Measurements from ENCODE around the gene ADPRH.

ADPRH gene

GRCh38 chr3:119579366-119580066 lies at the start of gene ADPRH:
Gene ADPRH, plus strand, starts transcription at chr3:119579492. Its CDS starts 2,678 bp downstream, at chr3:119582170.
- peaks cover 15% of the 10 kb centered on the region for H3K4me1 ChIP-seq (ENCODE audit: control insufficient read depth, insufficient read depth, low read length, unreplicated experiment)
- H3K27ac ChIP-seq (ENCODE audit: low read depth, low read length) = peak within 1 kb of the TSS; percentile 46
- H2AFZ ChIP-seq (ENCODE audit: low read length, unreplicated experiment) = peak within 1 kb of the TSS; percentile 92

DNA sequence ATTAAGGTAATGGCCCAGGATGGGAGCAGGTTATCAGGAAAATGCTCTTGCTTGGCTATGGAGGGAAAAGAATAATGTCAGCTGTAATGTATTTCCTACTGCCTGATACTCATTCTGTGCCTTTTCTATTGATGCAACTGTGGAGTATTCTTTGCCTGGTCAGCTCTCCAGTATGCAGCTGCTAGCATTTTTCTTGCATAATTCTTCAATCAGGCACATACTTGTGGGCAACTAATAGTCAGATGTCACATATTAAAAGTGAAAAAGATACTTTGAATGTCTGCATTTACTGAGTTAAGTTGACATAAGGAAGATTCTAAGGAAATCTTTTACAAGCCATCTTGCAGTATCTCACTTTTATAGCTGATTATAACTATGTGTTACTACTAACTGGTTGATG lies 49.4 kb upstream of the ADPRH start:
- Histone ChIP-seq H2AFZ (ENCODE audit: low read length, unreplicated experiment) (no peak overlapping the region), H3K4me3 (ENCODE audit: low read depth, low read length) (no peak overlapping the region), H3K79me2 (ENCODE audit: control insufficient read depth, insufficient read depth, low read length, unreplicated experiment) (no peaks in the 10 kb centered on the region), H3K4me1 (ENCODE audit: control insufficient read depth, insufficient read depth, low read length, unreplicated experiment) (no peaks in the 10 kb centered on the region), H3K36me3 (ENCODE audit: insufficient read depth, low read length) (0 out of 2 replicates have a peak, but pooled peaks cover 3% of the 10 kb centered on the region), H3K27me3 (ENCODE audit: insufficient read depth, low read length) (no peaks in the 10 kb centered on the region), H3K27ac (ENCODE audit: low read depth, low read length) (no peak overlapping the region)

More at GRCh38 chr3:119579366-119580066, at the start of gene ADPRH:
- peak within 1 kb of the TSS; percentile 84 for H3K4me3 ChIP-seq (ENCODE audit: low read depth, low read length)
- no peaks in the 10 kb centered on the region for H3K79me2 ChIP-seq (ENCODE audit: control insufficient read depth, insufficient read depth, low read length, unreplicated experiment)
- no peaks in the 10 kb centered on the region for H3K27me3 ChIP-seq (ENCODE audit: insufficient read depth, low read length)
- no peaks in the 10 kb centered on the region for H3K36me3 ChIP-seq (ENCODE audit: insufficient read depth, low read length)

DNA sequence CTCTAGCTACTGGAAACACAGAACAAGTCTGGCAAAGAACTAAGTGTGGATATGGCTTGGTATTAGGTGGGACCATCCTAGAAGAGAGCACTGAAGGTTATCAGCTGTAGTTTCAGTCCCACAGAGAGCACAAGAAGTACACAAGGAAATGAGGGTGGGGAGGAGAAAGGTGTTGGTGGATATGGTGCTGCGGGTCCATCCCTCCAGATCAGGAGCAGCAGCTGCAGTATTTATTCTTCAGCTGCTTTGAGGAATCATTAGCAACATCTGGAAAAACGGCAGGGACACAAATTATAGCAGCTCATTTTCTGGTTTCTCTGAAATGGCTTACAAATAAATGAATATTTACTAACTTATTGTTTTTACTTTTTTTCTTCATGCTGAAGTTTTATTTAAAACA lies 48.8 kb upstream of the ADPRH start:
- no peak overlapping the region for H3K27ac ChIP-seq (ENCODE audit: low read depth, low read length)
- H3K4me1 ChIP-seq (ENCODE audit: control insufficient read depth, insufficient read depth, low read length, unreplicated experiment) = no peaks in the 10 kb centered on the region
- no peaks in the 10 kb centered on the region for H3K27me3 ChIP-seq (ENCODE audit: insufficient read depth, low read length)
- H3K36me3 ChIP-seq (ENCODE audit: insufficient read depth, low read length) = no peaks in the 10 kb centered on the region
- no peak overlapping the region for H2AFZ ChIP-seq (ENCODE audit: low read length, unreplicated experiment)
- H3K79me2 ChIP-seq (ENCODE audit: control insufficient read depth, insufficient read depth, low read length, unreplicated experiment) = no peaks in the 10 kb centered on the region
- no peak overlapping the region for H3K4me3 ChIP-seq (ENCODE audit: low read depth, low read length)

DNA sequence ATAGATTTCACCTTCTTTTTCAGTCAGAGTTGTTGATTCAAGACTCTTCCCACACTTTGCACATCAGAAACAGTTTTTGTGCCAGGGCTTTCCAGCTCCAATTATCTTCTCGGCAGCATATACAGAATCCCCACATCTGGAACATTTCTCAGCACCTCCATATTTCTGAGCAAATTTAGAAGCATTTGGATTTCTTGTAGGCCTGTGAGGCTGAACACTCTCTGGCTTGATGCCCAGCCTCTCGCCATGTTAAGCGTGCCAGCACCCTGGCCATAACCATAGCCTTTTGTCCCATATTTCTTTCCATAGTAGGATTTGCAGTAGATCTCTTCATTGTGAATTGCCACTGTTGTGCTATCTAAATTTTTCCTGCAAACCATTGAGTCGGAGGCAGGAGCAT lies 48.1 kb upstream of the ADPRH start:
- H3K27ac ChIP-seq (ENCODE audit: low read depth, low read length) = no peak overlapping the region
- no peaks in the 10 kb centered on the region for H3K27me3 ChIP-seq (ENCODE audit: insufficient read depth, low read length)
- no peaks in the 10 kb centered on the region for H3K36me3 ChIP-seq (ENCODE audit: insufficient read depth, low read length)
- no peaks in the 10 kb centered on the region for H3K4me1 ChIP-seq (ENCODE audit: control insufficient read depth, insufficient read depth, low read length, unreplicated experiment)
- no peaks in the 10 kb centered on the region for H3K79me2 ChIP-seq (ENCODE audit: control insufficient read depth, insufficient read depth, low read length, unreplicated experiment)
- H3K4me3 ChIP-seq (ENCODE audit: low read depth, low read length) = no peak overlapping the region
- H2AFZ ChIP-seq (ENCODE audit: low read length, unreplicated experiment) = no peak overlapping the region

DNA sequence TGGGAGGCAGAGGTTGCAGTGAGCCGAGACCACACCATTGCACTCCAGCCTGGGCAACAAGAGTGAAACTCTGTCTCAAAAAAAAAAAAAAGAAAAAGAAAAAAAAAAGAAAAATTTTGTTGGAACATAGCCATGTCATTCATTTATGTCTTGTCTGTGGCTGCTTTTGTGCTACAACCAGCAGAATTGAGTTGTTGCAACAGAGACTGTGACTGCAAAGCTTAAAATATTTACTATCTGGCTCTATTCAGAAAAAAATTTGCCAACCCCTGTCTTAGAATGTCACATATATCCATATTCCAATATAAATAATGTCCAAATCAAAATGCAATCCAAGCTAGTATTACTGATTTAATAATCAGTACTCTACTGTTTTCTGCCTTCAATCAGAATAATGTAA lies 45.0 kb upstream of the ADPRH start:
- Histone ChIP-seq H3K4me3 (ENCODE audit: low read depth, low read length) (no peak overlapping the region), H3K79me2 (ENCODE audit: control insufficient read depth, insufficient read depth, low read length, unreplicated experiment) (no peaks in the 10 kb centered on the region), H3K4me1 (ENCODE audit: control insufficient read depth, insufficient read depth, low read length, unreplicated experiment) (no peaks in the 10 kb centered on the region), H3K27me3 (ENCODE audit: insufficient read depth, low read length) (no peaks in the 10 kb centered on the region), H3K36me3 (ENCODE audit: insufficient read depth, low read length) (no peaks in the 10 kb centered on the region), H2AFZ (ENCODE audit: low read length, unreplicated experiment) (no peak overlapping the region), H3K27ac (ENCODE audit: low read depth, low read length) (no peak overlapping the region)

DNA sequence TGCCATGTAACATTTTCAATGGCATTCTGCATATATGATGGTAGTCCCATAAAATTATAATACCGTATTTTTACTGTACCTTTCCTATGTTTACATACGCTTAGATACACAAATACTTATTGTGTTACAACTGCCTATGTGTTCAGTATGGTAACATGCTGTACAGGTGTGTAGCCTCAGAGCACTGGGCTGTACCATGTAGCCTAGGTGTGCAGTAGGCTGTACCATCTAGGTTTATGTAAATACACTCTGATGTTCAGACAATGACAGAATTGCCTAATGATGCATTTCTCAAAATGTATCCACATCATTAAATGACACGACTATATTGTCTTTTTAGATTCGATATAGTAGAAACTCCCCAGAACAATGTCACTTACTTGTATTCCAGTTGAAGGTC lies 42.5 kb upstream of the ADPRH start:
- H3K36me3 ChIP-seq (ENCODE audit: insufficient read depth, low read length) = no peaks in the 10 kb centered on the region
- no peak overlapping the region for H2AFZ ChIP-seq (ENCODE audit: low read length, unreplicated experiment)
- no peaks in the 10 kb centered on the region for H3K4me1 ChIP-seq (ENCODE audit: control insufficient read depth, insufficient read depth, low read length, unreplicated experiment)
- H3K27ac ChIP-seq (ENCODE audit: low read depth, low read length) = no peak overlapping the region
- H3K79me2 ChIP-seq (ENCODE audit: control insufficient read depth, insufficient read depth, low read length, unreplicated experiment) = no peaks in the 10 kb centered on the region
- peaks cover 3% of the 10 kb centered on the region; the same call in 1 of the 2 replicates for H3K27me3 ChIP-seq (ENCODE audit: insufficient read depth, low read length)
- no peak overlapping the region for H3K4me3 ChIP-seq (ENCODE audit: low read depth, low read length)

DNA sequence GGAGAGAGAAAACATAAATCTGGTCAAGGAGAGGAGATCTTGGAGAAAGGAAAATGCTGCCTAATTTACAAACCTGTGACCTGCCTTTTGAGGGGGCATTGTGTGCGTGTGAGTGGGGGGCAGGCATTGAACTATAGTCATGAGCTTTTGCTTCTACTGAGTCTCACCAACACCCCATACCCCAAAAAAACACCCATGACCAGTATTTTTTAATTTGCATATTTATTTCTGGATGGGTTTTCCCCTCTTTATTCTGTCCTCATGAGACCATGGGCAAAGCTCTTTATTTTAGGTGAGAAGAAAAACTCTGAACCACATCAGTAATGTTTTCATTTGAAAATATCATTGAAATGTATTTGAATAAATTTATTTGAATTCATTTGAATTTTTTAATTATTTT lies 40.5 kb upstream of the ADPRH start:
- no peaks in the 10 kb centered on the region for H3K4me1 ChIP-seq (ENCODE audit: control insufficient read depth, insufficient read depth, low read length, unreplicated experiment)
- H2AFZ ChIP-seq (ENCODE audit: low read length, unreplicated experiment) = no peak overlapping the region
- no peaks in the 10 kb centered on the region for H3K36me3 ChIP-seq (ENCODE audit: insufficient read depth, low read length)
- no peak overlapping the region for H3K4me3 ChIP-seq (ENCODE audit: low read depth, low read length)
- no peak overlapping the region for H3K27ac ChIP-seq (ENCODE audit: low read depth, low read length)
- H3K79me2 ChIP-seq (ENCODE audit: control insufficient read depth, insufficient read depth, low read length, unreplicated experiment) = no peaks in the 10 kb centered on the region
- H3K27me3 ChIP-seq (ENCODE audit: insufficient read depth, low read length) = peaks cover 3% of the 10 kb centered on the region; the same call in 1 of the 2 replicates

DNA sequence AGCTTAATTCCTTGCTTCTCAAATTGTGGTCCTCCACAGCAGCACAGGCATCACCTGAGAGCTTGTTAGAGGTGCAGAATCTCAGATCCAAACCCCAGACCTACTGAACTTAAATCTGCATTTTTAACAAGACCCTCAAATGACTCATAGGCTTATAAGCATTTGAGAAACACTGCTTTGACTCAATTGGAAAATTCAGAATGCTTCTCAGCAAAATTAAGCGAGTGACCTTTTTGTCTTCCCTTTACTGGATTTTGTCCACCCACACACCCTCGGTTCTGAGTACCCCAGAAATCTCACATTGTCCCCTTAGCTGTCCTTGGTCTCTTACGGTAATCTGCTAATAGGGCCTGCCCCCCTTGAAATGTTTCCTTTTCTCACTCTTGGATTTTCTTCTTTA lies 37.7 kb upstream of the ADPRH start:
- Histone ChIP-seq H3K4me1 (ENCODE audit: control insufficient read depth, insufficient read depth, low read length, unreplicated experiment) (no peaks in the 10 kb centered on the region), H3K36me3 (ENCODE audit: insufficient read depth, low read length) (no peaks in the 10 kb centered on the region), H3K79me2 (ENCODE audit: control insufficient read depth, insufficient read depth, low read length, unreplicated experiment) (no peaks in the 10 kb centered on the region), H2AFZ (ENCODE audit: low read length, unreplicated experiment) (no peak overlapping the region), H3K27ac (ENCODE audit: low read depth, low read length) (no peak overlapping the region), H3K27me3 (ENCODE audit: insufficient read depth, low read length) (peaks cover 3% of the 10 kb centered on the region; the same call in 1 of the 2 replicates), H3K4me3 (ENCODE audit: low read depth, low read length) (no peak overlapping the region)

GRCh38 chr3:119542168-119542767 lies 37.0 kb upstream of the ADPRH start:
- Histone ChIP-seq H3K27ac (ENCODE audit: low read depth, low read length) (no peak overlapping the region), H2AFZ (ENCODE audit: low read length, unreplicated experiment) (no peak overlapping the region), H3K79me2 (ENCODE audit: control insufficient read depth, insufficient read depth, low read length, unreplicated experiment) (no peaks in the 10 kb centered on the region), H3K27me3 (ENCODE audit: insufficient read depth, low read length) (peaks cover 3% of the 10 kb centered on the region; the same call in 1 of the 2 replicates), H3K4me1 (ENCODE audit: control insufficient read depth, insufficient read depth, low read length, unreplicated experiment) (no peaks in the 10 kb centered on the region), H3K36me3 (ENCODE audit: insufficient read depth, low read length) (no peaks in the 10 kb centered on the region), H3K4me3 (ENCODE audit: low read depth, low read length) (no peak overlapping the region)

DNA sequence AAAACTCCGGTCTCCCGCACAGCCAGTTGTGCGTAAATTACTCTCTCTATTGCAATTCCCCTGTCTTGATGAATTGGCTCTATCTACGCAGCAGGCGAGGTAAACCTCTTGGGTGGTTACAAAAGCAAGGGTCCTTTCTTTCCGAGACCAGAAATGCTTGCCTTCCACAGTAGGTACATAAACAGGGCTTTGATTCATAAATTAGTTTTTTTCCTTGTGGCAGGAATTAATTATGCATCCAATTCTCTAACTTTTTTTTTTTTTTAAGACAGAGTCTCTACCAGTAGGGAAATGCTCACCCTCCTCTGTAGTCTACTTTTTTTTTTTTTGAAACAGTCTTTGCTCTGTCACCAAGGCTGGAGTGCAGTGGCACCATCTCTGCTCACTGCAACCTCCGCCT lies 36.1 kb upstream of the ADPRH start:
- Histone ChIP-seq H3K4me1 (ENCODE audit: control insufficient read depth, insufficient read depth, low read length, unreplicated experiment) (no peaks in the 10 kb centered on the region), H3K27me3 (ENCODE audit: insufficient read depth, low read length) (peaks cover 3% of the 10 kb centered on the region; the same call in 1 of the 2 replicates), H2AFZ (ENCODE audit: low read length, unreplicated experiment) (no peak overlapping the region), H3K4me3 (ENCODE audit: low read depth, low read length) (no peak overlapping the region), H3K79me2 (ENCODE audit: control insufficient read depth, insufficient read depth, low read length, unreplicated experiment) (no peaks in the 10 kb centered on the region), H3K36me3 (ENCODE audit: insufficient read depth, low read length) (no peaks in the 10 kb centered on the region), H3K27ac (ENCODE audit: low read depth, low read length) (no peak overlapping the region)

DNA sequence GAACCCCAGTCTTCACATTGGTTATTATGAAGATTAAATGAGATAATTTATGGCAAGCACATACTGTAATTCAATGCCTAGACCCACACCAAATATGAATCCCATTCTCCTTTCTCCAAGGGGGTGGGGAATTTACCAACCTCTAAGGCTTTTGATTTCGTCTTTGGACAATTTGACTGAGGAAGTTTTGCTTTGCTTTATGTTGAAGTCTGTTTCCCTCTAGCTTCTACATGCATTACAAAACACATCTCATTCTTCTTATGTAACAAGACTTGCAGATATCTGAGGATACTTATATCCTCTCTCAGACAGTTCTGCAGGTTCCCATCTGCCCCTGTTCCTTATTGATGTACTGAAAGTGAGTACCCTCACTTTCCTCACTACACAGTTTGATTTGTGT lies 32.1 kb upstream of the ADPRH start:
- Histone ChIP-seq H3K79me2 (ENCODE audit: control insufficient read depth, insufficient read depth, low read length, unreplicated experiment) (no peaks in the 10 kb centered on the region), H3K36me3 (ENCODE audit: insufficient read depth, low read length) (no peaks in the 10 kb centered on the region), H3K27ac (ENCODE audit: low read depth, low read length) (no peak overlapping the region), H2AFZ (ENCODE audit: low read length, unreplicated experiment) (no peak overlapping the region), H3K4me3 (ENCODE audit: low read depth, low read length) (no peak overlapping the region), H3K27me3 (ENCODE audit: insufficient read depth, low read length) (no peaks in the 10 kb centered on the region), H3K4me1 (ENCODE audit: control insufficient read depth, insufficient read depth, low read length, unreplicated experiment) (no peaks in the 10 kb centered on the region)

Data from ACC112 (cell line).